Dedifferentiated amniotic fluid mesenchymal stem cell (primary cell): ENCODE data around the gene LIN28B.
"Not testable (repeated sequence)": the region's sequence is repeated elsewhere in the genome, so short reads cannot be mapped to it uniquely, and the experiment has no call there.

Source experiments
- DNase-seq: peaks from one replicate; pipeline ENCODE4 v3.0.0-alpha.2; 2016; ENCODE audit errors: extremely low spot score

The LIN28B gene

GRCh38 chr6:105013459-105013858 lies 56.6 kb downstream of the LIN28B start:
- DNase-seq: not testable (repeated sequence)

GRCh38 chr6:105014448-105014847 lies 57.5 kb downstream of the LIN28B start:
- no peak for DNase-seq

- no peak for DNase-seq
Observed at GRCh38 chr6:105014954-105015353, 58.0 kb downstream of the LIN28B start.

- peak; percentile 81 for DNase-seq
Observed at GRCh38 chr6:105015482-105015881, 58.6 kb downstream of the LIN28B start.

DNA sequence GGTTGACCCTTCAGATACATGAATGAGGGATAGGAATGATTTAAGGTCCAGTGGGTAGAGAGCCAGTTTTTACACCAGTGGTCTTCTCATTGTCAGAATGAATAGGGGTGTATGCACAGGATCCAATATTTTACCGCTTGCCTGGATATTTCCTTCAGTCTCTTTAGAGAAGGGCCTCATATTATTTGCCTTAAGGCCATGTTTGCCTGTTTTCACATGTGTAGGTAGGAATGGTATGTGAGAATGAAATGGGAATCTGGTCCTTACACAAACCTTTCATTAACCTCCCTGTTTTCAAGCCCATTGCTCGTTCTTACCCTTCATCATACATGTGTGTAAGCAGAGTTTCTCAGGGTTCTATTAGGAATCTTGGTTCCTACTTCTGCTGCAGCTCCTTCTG lies 62.4 kb downstream of the LIN28B start:
- no peak for DNase-seq

DNA sequence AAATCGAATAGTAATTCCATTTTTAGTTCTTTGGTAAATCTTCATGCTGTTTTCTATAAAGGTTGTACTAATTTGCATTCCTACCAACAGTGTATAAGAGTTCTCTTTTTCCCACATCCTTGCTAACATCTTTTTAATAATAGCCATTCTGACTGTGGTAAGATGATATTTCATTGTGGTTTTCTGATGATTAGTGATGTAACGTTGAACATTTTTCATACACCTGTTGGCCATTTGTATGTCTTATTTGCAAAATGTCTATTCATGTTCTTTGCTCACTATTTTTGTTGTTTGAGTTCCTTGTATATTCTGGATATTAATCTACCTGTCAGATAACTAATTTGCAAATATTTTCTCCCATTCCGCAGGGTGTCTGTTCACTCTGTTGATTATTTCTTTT lies 64.5 kb downstream of the LIN28B start:
- no peak for DNase-seq

DNA sequence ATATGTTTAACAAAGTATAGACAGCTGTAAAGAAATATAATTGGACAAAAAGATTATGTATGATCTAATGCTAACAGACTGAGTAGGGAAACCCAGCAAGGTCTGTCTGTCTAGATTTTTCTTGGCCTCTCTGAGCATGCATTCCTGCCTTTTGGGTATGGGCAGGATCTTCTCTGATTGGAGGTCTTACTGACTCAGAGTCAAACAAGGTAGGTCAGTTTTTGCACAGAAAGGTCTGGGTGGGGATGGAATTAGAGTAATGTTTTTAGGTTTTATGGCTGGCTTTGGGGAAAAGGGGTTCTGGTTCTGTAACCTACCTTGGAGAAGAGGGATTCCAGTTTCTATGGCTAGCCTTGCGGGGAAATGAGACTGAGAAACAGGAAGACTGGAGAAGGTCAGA lies 65.5 kb downstream of the LIN28B start:
- DNase-seq: no peak

DNA sequence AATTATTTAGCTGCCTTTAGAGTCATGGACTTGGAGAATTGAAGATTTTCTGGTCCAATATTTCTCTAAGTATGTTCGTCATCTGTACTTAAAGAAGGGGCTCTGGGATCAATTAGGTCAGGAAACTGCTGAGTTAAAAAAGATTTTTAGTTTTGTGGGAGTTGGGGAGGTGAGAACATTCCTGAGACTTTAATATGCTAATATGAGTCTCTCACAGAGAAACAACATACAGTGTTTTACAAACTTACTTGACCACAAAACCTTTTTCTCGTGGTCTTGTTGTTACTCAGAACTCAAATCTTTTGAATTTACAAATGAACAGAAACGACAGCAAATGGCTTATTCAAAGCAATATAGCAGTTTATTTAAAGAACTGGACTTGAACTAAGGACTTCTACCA lies 67.9 kb downstream of the LIN28B start:
- DNase-seq: no peak

- DNase-seq: no peak
Observed at GRCh38 chr6:105028898-105029297, 72.0 kb downstream of the LIN28B start.

- DNase-seq: no peak
Observed at GRCh38 chr6:105029581-105029980, 72.7 kb downstream of the LIN28B start.

DNA sequence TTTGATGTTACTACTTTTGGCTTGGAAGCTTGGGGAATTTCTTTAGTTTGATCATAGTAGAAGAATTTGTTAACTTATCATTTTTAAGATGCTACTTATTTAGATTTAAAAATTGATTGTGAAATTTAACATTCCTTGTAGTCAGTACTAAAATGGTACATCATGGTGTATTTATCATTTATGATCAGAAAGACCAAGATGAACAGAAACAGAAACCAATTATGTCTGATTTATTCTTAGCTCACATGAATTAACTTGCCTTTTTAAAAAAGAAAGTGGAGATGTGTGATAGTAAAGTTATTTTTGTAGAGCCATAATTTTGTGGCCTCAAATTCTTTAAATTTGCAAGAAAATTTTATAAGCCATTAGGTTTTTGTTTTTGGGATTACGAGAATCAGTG lies 77.6 kb downstream of the LIN28B start:
- DNase-seq: no peak

DNA sequence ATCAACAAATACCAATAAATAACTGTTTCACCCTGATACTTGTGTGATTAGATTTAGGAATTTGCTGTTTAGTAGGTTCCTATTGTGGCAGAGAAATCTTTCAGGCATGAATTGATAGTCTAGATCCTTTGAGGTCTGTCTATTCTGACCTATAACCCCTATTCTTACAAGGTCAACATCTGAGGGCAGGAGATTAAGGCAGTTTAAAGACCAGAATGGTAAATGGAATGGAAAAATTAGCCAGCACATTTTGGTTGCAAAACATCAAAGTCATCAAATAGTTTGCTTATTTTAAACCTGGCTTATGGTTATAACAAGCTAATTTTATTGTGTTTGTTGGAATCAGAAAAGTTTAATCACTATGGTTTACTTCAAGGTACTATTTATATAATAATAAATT lies 78.4 kb downstream of the LIN28B start:
- DNase-seq: no peak

DNA sequence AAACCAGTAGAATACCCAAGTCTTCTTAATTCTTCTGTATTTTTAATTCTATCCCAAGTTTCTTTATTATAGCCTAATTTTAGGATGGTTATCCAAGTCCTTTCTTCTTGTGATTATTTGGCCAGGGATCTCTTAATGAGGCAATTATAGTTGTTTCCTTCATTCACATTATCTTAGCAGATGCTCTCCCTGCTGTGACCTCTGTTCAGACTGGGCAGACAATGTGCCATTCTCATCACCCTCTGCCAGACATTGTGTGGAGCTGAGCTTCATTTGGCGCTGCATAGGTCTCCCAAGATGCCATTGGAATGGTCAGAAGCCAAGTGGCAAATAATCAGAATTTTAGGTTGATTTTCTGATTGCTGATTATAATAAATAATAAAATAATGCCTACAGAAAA lies 79.4 kb downstream of the LIN28B start:
- DNase-seq: no peak

- no peak for DNase-seq
Observed at GRCh38 chr6:105038259-105038658, 81.4 kb downstream of the LIN28B start.

DNA sequence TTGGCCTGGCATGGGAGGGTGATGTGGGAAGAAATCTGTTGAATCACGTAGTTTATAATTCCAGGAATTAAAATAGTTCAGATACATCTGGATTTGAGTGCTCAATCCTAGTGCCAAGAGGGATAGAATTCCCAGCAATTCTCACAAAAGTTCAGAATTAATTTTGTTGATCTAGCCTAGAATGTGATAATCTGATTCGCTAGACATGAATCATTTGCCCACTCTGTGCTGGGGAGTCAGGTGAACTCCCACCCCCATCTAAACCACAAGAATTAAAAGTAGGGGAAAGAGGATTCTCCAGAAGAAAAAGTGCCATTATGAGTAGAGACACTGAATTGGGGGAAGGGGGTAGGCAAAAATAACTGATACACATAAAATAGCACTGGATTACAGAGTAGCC lies 85.0 kb downstream of the LIN28B start:
- no peak for DNase-seq

- no peak for DNase-seq
Observed at GRCh38 chr6:105042648-105043047, 85.7 kb downstream of the LIN28B start.

- DNase-seq: no peak
Observed at GRCh38 chr6:105043979-105044378, 87.1 kb downstream of the LIN28B start.

GRCh38 chr6:105045526-105045925 lies 88.6 kb downstream of the LIN28B start:
- DNase-seq: peak; percentile 14

GRCh38 chr6:105051941-105052471 lies 95.1 kb downstream of the LIN28B start:
- no peak for DNase-seq

DNA sequence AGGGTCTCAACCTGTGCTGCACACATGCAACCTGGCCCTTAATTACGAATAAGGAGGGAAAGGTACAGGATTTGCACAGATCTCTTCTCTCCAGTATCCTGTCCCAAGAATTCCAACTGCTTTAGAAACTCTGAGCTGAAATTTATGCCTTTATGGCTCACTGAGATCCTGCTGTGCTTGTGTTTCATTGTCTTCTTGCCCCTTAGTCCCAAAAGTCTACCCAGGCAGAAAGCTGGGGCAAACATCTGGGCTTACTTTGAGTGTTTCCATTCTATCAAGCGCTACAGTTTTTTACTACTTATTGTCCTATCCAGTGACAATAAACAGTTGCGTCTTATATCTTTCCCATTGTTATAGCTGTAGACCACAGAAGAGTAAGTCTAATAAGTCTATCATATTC lies 99.7 kb downstream of the LIN28B start:
- DNase-seq: no peak

- no peak for DNase-seq
Observed at GRCh38 chr6:105057160-105057559, 100.3 kb downstream of the LIN28B start.

DNA sequence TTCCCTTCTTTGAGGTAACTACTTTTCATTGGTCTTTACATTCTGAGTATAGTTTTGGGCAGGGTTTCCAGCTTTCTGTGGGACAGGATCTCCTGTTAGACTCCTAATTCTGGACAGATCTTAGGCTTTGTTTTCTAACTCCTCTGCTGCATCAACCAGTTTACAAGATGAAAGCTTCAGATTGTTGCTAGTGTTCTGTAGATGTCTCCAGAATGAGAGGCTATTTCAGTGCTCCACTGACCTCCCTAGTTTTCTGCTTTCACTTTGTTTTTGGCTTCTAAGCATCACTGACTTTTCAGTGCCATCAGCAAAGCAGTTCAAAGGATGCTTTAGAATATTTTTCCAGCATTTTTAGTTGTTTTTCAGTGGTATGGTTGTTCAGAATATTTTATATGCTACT lies 101.4 kb downstream of the LIN28B start:
- DNase-seq: no peak

- no peak for DNase-seq
Observed at GRCh38 chr6:105058846-105059245, 101.9 kb downstream of the LIN28B start.

DNA sequence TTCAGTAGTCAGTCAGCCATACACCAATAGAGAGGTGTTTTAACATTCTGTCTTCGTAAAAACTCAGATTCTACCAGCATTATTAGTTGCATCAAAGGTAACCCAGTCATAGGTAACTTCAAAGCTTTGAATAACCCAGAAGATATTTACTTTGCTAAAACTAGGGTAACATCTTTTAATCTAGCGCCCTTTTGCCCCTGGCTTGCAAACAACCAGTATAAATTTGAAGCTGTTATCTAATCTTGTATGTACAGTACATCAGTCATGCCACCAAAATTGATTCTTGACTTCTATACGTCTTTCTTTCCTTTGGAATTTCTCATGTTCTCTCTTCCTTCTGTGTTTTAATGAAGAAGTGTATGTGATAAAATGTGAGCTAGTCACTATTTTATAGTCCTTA lies 109.3 kb downstream of the LIN28B start:
- DNase-seq: no peak

- DNase-seq: no peak
Observed at GRCh38 chr6:105066836-105067235, 109.9 kb downstream of the LIN28B start.
